C4-2B (cell line): ENCODE results near the gene SLC8A2.
"Not testable (repeated sequence)": the region's sequence is repeated elsewhere in the genome, so short reads cannot be mapped to it uniquely, and the experiment has no call there.

Experiments used
- H3K27ac ChIP-seq: fragments of 450-650 bp; 2 replicates; pipeline ENCODE4 v1.5.1; 2017
- CTCF ChIP-seq: fragments of 450-650 bp; conservative IDR thresholded peaks from 2 replicates; pipeline ENCODE4 v1.5.1; 2017; ENCODE audit warnings: mild to moderate bottlenecking
- ZFX ChIP-seq: fragments of 450-650 bp; IDR thresholded peaks from 2 replicates; pipeline ENCODE4 v1.6.1; 2017

SLC8A2 gene

GRCh38 chr19:47414469-47414868, 57.2 kb downstream of the SLC8A2 start:
- no peak for TF ChIP-seq ZFX
- peak; percentile 48 for TF ChIP-seq CTCF

GRCh38 chr19:47413941-47414340, 57.8 kb downstream of the SLC8A2 start:
- TF ChIP-seq CTCF = no peak
- TF ChIP-seq ZFX = no peak
- no peak overlapping the region for H3K27ac ChIP-seq

More at GRCh38 chr19:47414469-47414868, 57.2 kb downstream of the SLC8A2 start:
- no peak overlapping the region for H3K27ac ChIP-seq

GRCh38 chr19:47411696-47412095, 60.0 kb downstream of the SLC8A2 start:
- not testable (repeated sequence) for H3K27ac ChIP-seq

- H3K27ac ChIP-seq = no peak overlapping the region
- TF ChIP-seq ZFX (no peak), CTCF (no peak)
Observed at GRCh38 chr19:47411101-47411500, 60.6 kb downstream of the SLC8A2 start.

- H3K27ac ChIP-seq = no peak overlapping the region
Observed at GRCh38 chr19:47408156-47408938, 63.3 kb downstream of the SLC8A2 start.

GRCh38 chr19:47407417-47407774, 64.3 kb downstream of the SLC8A2 start:
- TF ChIP-seq ZFX (no peak), CTCF (no peak)
- H3K27ac ChIP-seq = no peak overlapping the region

More at GRCh38 chr19:47408156-47408938, 63.3 kb downstream of the SLC8A2 start:
- TF ChIP-seq CTCF (no peak), ZFX (no peak)

- TF ChIP-seq ZFX (no peak), CTCF (no peak)
- no peak overlapping the region for H3K27ac ChIP-seq
Observed at GRCh38 chr19:47406711-47407416, 64.8 kb downstream of the SLC8A2 start.
